ENCODE measurements around the gene ADCK1.
"Not testable (repeated sequence)": the region's sequence is repeated elsewhere in the genome, so short reads cannot be mapped to it uniquely, and the experiment has no call there.

ADCK1 gene

DNA sequence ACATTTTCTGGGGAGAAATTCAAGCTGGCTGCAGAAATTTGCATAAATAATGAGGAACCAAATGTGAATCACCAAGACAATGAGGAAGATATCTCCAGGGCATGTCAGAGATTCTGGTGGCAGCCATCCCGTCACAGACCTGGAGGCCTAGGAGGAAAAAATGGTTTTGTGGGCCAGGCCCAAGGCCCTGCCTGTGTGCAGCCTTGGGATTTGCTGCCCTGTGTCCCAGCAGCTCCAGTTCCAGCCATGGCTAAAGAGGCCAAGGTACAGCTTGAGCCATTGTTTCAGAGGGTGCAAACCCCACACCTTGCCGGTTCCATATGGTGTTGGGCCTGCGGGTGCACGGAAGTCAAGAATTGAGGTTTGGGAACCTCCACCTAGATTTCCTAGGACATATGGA is 147.5 kb downstream of the ADCK1 start:
- no peaks in the 10 kb centered on the region for H3K4me1 ChIP-seq (ENCODE audit: control extremely low read depth in 1 of 4, control insufficient read depth in 4 of 4, insufficient read depth in 4 of 4, low read length in 3 of 4)
- ChIA-PET CTCF (no interaction called here), POLR2A (no interaction called here)
- no peak overlapping the region for H3K27ac ChIP-seq (ENCODE audit: insufficient read depth in 1 of 2, low read depth in 1 of 2, low read length in 2 of 2, poor library complexity in 1 of 2, severe bottlenecking in 2 of 2)
- WGBS (ENCODE audit: insufficient coverage) = 61% methylated on average over 3 of the region's 4 CpGs
- no peaks in the 10 kb centered on the region for H3K27me3 ChIP-seq (replicated peaks in 2 of 5; ENCODE audit: control insufficient read depth in 4 of 5, insufficient read depth in 5 of 5, low read length in 4 of 5)
- no peaks in the 10 kb centered on the region for H3K36me3 ChIP-seq (ENCODE audit: control insufficient read depth in 4 of 4, insufficient read depth in 4 of 4, low read length in 3 of 4)
- H3K9me3 ChIP-seq (ENCODE audit: control extremely low read depth in 1 of 5, control insufficient read depth in 4 of 5, insufficient read depth in 2 of 5, low read depth in 1 of 5, low read length in 4 of 5) = peaks cover 0 to 20% (median 14%) of the 10 kb centered on the region in 5 experiments
- DNase-seq = no peak
- H3K4me3 ChIP-seq (ENCODE audit: control insufficient read depth in 1 of 7, extremely low read depth in 1 of 7, insufficient read depth in 4 of 7, low read depth in 2 of 7, low read length in 6 of 7) = no peak overlapping the region

DNA sequence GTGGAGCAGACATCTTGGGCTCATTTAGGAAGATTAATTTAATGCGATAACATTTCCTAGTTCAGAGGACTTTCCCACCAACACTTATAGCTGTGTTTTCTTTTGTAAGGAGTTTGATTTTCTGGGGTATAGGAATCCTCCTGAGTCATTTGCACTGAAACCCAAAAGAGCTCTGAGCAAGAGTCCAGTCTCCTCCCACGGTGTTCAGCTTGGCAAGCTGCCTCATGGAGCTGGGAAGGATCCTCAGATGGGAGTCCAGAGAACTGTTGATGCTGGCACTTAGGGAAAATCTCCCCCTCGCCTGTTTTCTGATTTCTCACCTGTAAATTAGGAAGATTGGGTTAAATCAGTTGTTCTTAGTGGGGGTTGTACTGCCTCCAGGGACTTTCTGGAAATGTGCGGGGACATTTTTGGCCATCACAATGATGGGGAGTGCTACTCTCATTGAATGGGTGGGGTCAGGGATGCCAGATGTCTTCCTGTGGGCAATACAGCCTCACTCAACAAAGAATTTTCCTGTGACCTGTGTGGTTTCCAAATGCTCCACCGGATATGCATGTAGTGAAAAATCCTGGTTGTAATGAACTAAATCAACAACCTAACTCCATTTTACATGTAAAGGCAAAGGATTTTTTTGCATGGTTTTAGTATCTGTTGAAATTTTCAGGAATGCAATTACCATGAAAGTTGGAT is 150.6 kb downstream of the ADCK1 start:
- WGBS (ENCODE audit: insufficient coverage) = 100% methylated on average over 2 of the region's 5 CpGs
- ChIA-PET POLR2A (no interaction called here), CTCF (no interaction called here)
- no peak overlapping the region for H3K4me3 ChIP-seq (ENCODE audit: control insufficient read depth in 1 of 7, extremely low read depth in 1 of 7, insufficient read depth in 4 of 7, low read depth in 2 of 7, low read length in 6 of 7)
- no peak for DNase-seq
- no peak overlapping the region for H3K27ac ChIP-seq (ENCODE audit: insufficient read depth in 1 of 2, low read depth in 1 of 2, low read length in 2 of 2, poor library complexity in 1 of 2, severe bottlenecking in 2 of 2)
- H3K36me3 ChIP-seq (ENCODE audit: control insufficient read depth in 4 of 4, insufficient read depth in 4 of 4, low read length in 3 of 4) = no peaks in the 10 kb centered on the region
- no peaks in the 10 kb centered on the region for H3K27me3 ChIP-seq (replicated peaks in 2 of 5; ENCODE audit: control insufficient read depth in 4 of 5, insufficient read depth in 5 of 5, low read length in 4 of 5)
- peaks cover 0 to 17% (median 11%) of the 10 kb centered on the region in 5 experiments for H3K9me3 ChIP-seq (ENCODE audit: control extremely low read depth in 1 of 5, control insufficient read depth in 4 of 5, insufficient read depth in 2 of 5, low read depth in 1 of 5, low read length in 4 of 5)
- H3K4me1 ChIP-seq (ENCODE audit: control extremely low read depth in 1 of 4, control insufficient read depth in 4 of 4, insufficient read depth in 4 of 4, low read length in 3 of 4) = no peaks in the 10 kb centered on the region

DNA sequence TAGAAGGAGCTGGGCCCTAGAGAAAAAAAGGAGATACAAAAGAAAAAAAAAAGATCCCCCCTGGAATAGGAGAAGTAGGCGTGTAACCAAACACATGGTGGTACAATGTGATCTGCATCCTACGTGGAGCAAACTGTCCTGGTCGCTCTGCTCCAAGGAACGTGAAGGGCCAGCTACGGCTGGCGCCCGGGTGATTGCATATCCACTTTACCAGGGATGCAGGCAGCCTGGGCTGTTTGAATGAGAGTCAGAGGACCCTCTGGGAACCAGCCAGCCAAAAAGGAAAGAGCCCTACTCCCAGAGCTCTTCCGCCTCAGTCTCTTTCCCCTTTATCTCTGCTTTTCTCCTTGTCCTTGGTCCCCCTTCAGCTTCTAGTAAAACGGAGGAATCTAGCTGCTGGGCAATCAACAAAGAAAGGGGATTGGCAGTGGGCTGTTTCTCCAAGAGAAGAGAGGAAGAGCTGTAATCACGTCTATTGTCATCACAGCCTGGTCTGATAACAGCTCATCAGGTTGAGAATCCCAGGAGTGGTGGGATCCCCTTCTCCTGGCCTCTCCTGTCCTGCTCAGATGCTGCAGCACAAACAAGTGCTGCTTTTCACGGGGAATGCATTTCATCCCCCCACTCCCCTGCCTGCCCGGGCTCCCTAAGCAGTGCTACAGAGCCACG is 156.0 kb downstream of the ADCK1 start:
- WGBS (ENCODE audit: insufficient coverage) = 87% methylated on average over 10 of the region's 13 CpGs
- Histone ChIP-seq H3K27me3 (replicated peaks in 2 of 5; ENCODE audit: control insufficient read depth in 4 of 5, insufficient read depth in 5 of 5, low read length in 4 of 5) (no peaks in the 10 kb centered on the region), H3K9me3 (ENCODE audit: control extremely low read depth in 1 of 5, control insufficient read depth in 4 of 5, insufficient read depth in 2 of 5, low read depth in 1 of 5, low read length in 4 of 5) (peaks cover 0 to 3% (median 0%) of the 10 kb centered on the region in 5 experiments), H3K4me3 (ENCODE audit: control insufficient read depth in 1 of 7, extremely low read depth in 1 of 7, insufficient read depth in 4 of 7, low read depth in 2 of 7, low read length in 6 of 7) (no peak overlapping the region), H3K27ac (ENCODE audit: insufficient read depth in 1 of 2, low read depth in 1 of 2, low read length in 2 of 2, poor library complexity in 1 of 2, severe bottlenecking in 2 of 2) (no peak overlapping the region), H3K36me3 (ENCODE audit: control insufficient read depth in 4 of 4, insufficient read depth in 4 of 4, low read length in 3 of 4) (no peaks in the 10 kb centered on the region), H3K4me1 (ENCODE audit: control extremely low read depth in 1 of 4, control insufficient read depth in 4 of 4, insufficient read depth in 4 of 4, low read length in 3 of 4) (peaks cover 0 to 4% (median 0%) of the 10 kb centered on the region in 4 experiments)
- CTCF ChIA-PET = no interaction called here
- no peak for DNase-seq
- POLR2A ChIA-PET = no interaction called here

DNA sequence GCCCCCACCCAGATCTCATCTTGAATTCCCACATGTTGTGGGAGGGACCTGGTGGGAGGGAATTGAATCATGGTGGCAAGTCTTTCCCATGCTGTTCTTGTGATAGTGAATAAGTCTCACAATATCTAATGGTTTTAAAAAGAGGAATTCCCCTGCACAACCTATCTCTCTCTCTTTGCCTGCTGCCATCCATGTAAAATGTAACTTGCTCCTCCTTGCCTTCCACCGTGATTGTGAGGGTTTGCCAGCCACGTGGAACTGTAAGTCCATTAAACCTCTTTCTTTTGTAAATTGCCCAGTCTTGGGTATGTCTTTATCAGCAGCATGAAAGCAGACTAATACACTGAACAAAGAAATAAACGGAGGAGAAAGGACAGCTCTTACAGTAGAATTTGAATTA is 159.8 kb downstream of the ADCK1 start:
- WGBS (ENCODE audit: insufficient coverage) = 60% methylated on average over 1 of the region's 3 CpGs
- POLR2A ChIA-PET; H3K9me3 ChIP-seq (ENCODE audit: control extremely low read depth in 1 of 5, control insufficient read depth in 4 of 5, insufficient read depth in 2 of 5, low read depth in 1 of 5, low read length in 4 of 5); H3K27ac ChIP-seq (ENCODE audit: insufficient read depth in 1 of 2, low read depth in 1 of 2, low read length in 2 of 2, poor library complexity in 1 of 2, severe bottlenecking in 2 of 2); DNase-seq; H3K27me3 ChIP-seq (replicated peaks in 2 of 5; ENCODE audit: control insufficient read depth in 4 of 5, insufficient read depth in 5 of 5, low read length in 4 of 5); CTCF ChIA-PET; H3K4me1 ChIP-seq (ENCODE audit: control extremely low read depth in 1 of 4, control insufficient read depth in 4 of 4, insufficient read depth in 4 of 4, low read length in 3 of 4); H3K36me3 ChIP-seq (ENCODE audit: control insufficient read depth in 4 of 4, insufficient read depth in 4 of 4, low read length in 3 of 4); H3K4me3 ChIP-seq (ENCODE audit: control insufficient read depth in 1 of 7, extremely low read depth in 1 of 7, insufficient read depth in 4 of 7, low read depth in 2 of 7, low read length in 6 of 7): not testable (repeated sequence)

DNA sequence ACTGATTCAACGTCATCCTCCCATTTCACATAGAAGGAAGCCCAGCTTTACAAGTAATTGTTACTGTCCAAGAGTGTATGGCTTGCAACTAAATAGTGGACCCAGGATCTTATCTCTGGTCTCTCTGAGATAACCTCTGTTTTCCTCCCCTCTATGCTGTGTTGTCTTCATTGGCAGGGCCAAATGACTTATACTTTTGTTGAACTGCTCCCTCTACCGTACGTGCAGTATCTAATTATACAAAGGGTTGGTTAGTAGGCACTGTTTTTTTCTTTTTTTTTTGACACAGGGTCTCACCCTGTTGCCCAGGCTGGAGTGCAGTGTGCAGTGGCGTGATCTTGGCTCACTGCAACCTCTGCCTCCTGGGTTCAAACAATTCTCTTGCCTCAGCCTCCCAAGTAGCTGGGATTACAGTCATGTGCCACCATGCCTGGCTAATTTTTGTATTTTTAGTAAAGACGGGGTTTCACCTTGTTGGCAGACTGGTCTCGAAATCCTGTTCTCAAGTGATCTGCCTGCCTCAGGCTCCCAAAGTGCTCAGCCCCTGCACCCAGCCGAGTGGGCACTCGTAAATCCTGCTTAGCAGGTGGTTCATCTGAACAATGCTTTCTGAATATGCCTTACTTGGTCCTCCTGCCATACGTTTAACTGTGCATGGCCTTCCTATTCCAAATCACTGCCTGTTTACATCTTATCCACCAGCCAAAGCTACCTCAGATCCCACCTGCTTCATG is 162.1 kb downstream of the ADCK1 start:
- POLR2A ChIA-PET = no interaction called here
- CTCF ChIA-PET = interaction anchor here (1.0 to 1.5 kb wide), 2 partner anchors 11 to 99 kb away, joined by 3 to 6 read pairs; no protein-coding TSS in a partner anchor
- H3K9me3 ChIP-seq (ENCODE audit: control extremely low read depth in 1 of 5, control insufficient read depth in 4 of 5, insufficient read depth in 2 of 5, low read depth in 1 of 5, low read length in 4 of 5) = no peaks in the 10 kb centered on the region
- 85% methylated on average over 7 of the region's 9 CpGs for WGBS (ENCODE audit: insufficient coverage)
- no peak overlapping the region for H3K27ac ChIP-seq (ENCODE audit: insufficient read depth in 1 of 2, low read depth in 1 of 2, low read length in 2 of 2, poor library complexity in 1 of 2, severe bottlenecking in 2 of 2)
- no peak overlapping the region for H3K4me3 ChIP-seq (ENCODE audit: control insufficient read depth in 1 of 7, extremely low read depth in 1 of 7, insufficient read depth in 4 of 7, low read depth in 2 of 7, low read length in 6 of 7)
- H3K27me3 ChIP-seq (replicated peaks in 2 of 5; ENCODE audit: control insufficient read depth in 4 of 5, insufficient read depth in 5 of 5, low read length in 4 of 5) = peaks cover 0 to 1% (median 0%) of the 10 kb centered on the region in 5 experiments
- H3K36me3 ChIP-seq (ENCODE audit: control insufficient read depth in 4 of 4, insufficient read depth in 4 of 4, low read length in 3 of 4) = no peaks in the 10 kb centered on the region
- H3K4me1 ChIP-seq (ENCODE audit: control extremely low read depth in 1 of 4, control insufficient read depth in 4 of 4, insufficient read depth in 4 of 4, low read length in 3 of 4) = peaks cover 0 to 14% (median 8%) of the 10 kb centered on the region in 4 experiments
- DNase-seq = no peak

DNA sequence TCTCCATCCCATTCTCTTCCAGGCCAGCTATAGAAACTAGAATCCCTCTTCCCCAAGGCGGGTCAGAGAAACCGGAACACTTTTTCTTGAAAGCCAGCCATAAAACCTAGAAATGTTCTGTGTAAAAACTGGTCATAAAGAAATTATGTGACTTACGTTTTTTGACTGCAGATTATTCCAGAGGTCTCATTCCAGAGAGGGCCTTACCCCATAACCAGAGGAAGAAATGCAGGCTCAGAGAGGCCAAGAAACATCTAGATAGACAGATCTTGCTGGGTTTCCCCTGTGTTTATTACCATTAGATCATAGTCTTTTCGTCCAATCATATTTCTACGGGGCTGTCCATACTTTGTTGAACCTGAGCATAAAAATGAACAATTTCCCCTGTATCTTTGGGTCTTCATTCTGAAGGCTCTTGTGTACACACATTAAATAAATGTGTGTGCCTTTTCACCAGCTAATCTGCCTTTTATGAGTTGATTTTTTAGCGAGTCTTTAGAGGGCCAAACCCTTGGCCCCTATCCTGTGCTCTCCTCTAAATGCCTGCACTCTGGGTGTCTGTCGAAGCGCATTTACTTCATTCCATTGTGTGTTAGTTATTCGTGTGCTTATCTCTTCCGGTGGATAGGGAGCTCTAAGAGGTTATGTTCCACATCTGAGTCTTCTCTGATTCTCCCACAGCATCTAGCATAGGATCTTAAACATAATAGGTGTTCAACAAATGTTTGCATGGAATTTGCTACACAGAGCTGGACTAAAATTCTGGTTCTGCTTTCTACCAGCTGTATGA is 163.0 kb downstream of the ADCK1 start:
- Histone ChIP-seq H3K27ac (ENCODE audit: insufficient read depth in 1 of 2, low read depth in 1 of 2, low read length in 2 of 2, poor library complexity in 1 of 2, severe bottlenecking in 2 of 2) (no peak overlapping the region), H3K27me3 (replicated peaks in 2 of 5; ENCODE audit: control insufficient read depth in 4 of 5, insufficient read depth in 5 of 5, low read length in 4 of 5) (peaks cover 0 to 1% (median 0%) of the 10 kb centered on the region in 5 experiments), H3K9me3 (ENCODE audit: control extremely low read depth in 1 of 5, control insufficient read depth in 4 of 5, insufficient read depth in 2 of 5, low read depth in 1 of 5, low read length in 4 of 5) (no peaks in the 10 kb centered on the region), H3K4me3 (ENCODE audit: control insufficient read depth in 1 of 7, extremely low read depth in 1 of 7, insufficient read depth in 4 of 7, low read depth in 2 of 7, low read length in 6 of 7) (no peak overlapping the region), H3K4me1 (ENCODE audit: control extremely low read depth in 1 of 4, control insufficient read depth in 4 of 4, insufficient read depth in 4 of 4, low read length in 3 of 4) (peaks cover 0 to 10% (median 8%) of the 10 kb centered on the region in 4 experiments), H3K36me3 (ENCODE audit: control insufficient read depth in 4 of 4, insufficient read depth in 4 of 4, low read length in 3 of 4) (no peaks in the 10 kb centered on the region)
- ChIA-PET CTCF (interaction anchor here (0.8 to 1.5 kb wide), 3 partner anchors 10 to 100 kb away, joined by 3 to 6 read pairs (median 4); no protein-coding TSS in a partner anchor), POLR2A (no interaction called here)
- no peak for DNase-seq
- 100% methylated on average over 3 of the region's 10 CpGs for WGBS (ENCODE audit: insufficient coverage)
